DOHH2 (cell line): ENCODE measurements around the gene B4GALT3.

Experiments used
- EZH2phosphoT487 ChIP-seq: fragments of 200-600 bp; sonication (generic); IDR thresholded peaks from 2 replicates; pipeline ENCODE4 v1.6.1; 2017; ENCODE audit warnings: borderline replicate concordance, mild to moderate bottlenecking, antibody characterized with exemption, low read length, moderate library complexity, mixed read lengths
- TF ChIP-seq, protein P1 (sequence below): fragments of 200-600 bp; sonication (generic); IDR thresholded peaks from one replicate; pipeline ENCODE4 v1.5.1; 2014; ENCODE audit warnings: antibody characterized with exemption, mild to moderate bottlenecking, low read depth, low read length; ENCODE audit not compliant: poor library complexity, severe bottlenecking

DNA sequence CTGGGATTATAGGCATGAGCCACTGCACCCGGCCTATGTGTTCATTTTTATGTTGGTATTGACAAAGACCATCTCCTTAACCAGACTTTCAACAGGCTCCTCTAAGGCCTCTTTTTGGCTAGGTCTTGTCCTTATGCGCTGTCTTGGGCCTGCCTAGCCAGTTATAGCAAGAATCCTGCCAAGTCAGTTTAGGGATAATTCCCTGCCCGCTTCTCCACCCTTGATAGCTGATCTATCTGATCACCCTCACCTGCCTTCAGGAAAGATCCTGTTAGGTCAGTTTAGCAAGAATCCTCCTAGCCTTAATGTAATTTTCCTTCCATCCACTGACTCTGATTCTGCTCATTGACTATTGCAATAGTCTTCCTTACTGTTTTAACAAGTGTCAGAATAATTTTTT is 2.4 kb upstream of the B4GALT3 start:
- TF ChIP-seq, protein P1, sequence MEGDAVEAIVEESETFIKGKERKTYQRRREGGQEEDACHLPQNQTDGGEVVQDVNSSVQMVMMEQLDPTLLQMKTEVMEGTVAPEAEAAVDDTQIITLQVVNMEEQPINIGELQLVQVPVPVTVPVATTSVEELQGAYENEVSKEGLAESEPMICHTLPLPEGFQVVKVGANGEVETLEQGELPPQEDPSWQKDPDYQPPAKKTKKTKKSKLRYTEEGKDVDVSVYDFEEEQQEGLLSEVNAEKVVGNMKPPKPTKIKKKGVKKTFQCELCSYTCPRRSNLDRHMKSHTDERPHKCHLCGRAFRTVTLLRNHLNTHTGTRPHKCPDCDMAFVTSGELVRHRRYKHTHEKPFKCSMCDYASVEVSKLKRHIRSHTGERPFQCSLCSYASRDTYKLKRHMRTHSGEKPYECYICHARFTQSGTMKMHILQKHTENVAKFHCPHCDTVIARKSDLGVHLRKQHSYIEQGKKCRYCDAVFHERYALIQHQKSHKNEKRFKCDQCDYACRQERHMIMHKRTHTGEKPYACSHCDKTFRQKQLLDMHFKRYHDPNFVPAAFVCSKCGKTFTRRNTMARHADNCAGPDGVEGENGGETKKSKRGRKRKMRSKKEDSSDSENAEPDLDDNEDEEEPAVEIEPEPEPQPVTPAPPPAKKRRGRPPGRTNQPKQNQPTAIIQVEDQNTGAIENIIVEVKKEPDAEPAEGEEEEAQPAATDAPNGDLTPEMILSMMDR: no peak
- TF ChIP-seq EZH2phosphoT487: no peak
